Keratinocyte (primary cell): Measurements from ENCODE around the gene KSR1. TPM values are rescaled to one million over a fixed set of nuclear protein-coding genes. Genes with fewer than 3 reads are reported as not detected.

Experiments
- DNase-seq: peaks from one replicate; pipeline ENCODE4 v3.0.0-alpha.2; 2011; ENCODE audit warnings: low read depth, missing footprints, low spot score
- FAIRE-seq: peaks from 2 replicates; lab custom pipeline; 2011; peaks lifted over from hg19 to GRCh38; lab: Jason Lieb, UNC
- H2AFZ ChIP-seq: 2 replicates; pipeline ENCODE4 v1.6.0; 2012; ENCODE audit warnings: low read length, control low read depth, inconsistent platforms; ENCODE audit not compliant: control insufficient read depth
- H3K27ac ChIP-seq: 2 replicates; pipeline ENCODE4 v1.5.1; 2011; ENCODE audit warnings: low read length; ENCODE audit not compliant: control insufficient read depth, insufficient read depth
- H3K27me3 ChIP-seq: 3 replicates; pipeline ENCODE4 v1.6.0; 2011; ENCODE audit warnings: low read length; ENCODE audit not compliant: control insufficient read depth, insufficient read depth; ENCODE audit errors: extremely low read depth
- H3K36me3 ChIP-seq, 2 experiments: 2 replicates in 1 of 2; 3 replicates in 1 of 2; pipeline ENCODE4 v1.5.1; 2011; ENCODE audit warnings: low read length in 2 of 2, mild to moderate bottlenecking in 1 of 2; ENCODE audit not compliant: control insufficient read depth in 2 of 2, insufficient read depth in 2 of 2; ENCODE audit errors: extremely low read depth in 1 of 2
- H3K4me1 ChIP-seq: 3 replicates; pipeline ENCODE4 v1.5.1; 2011; ENCODE audit warnings: low read length; ENCODE audit not compliant: control insufficient read depth, insufficient read depth; ENCODE audit errors: extremely low read depth
- H3K4me2 ChIP-seq: 3 replicates; pipeline ENCODE4 v1.6.0; 2011; ENCODE audit warnings: low read depth, low read length; ENCODE audit not compliant: control insufficient read depth, insufficient read depth; ENCODE audit errors: extremely low read depth
- H3K4me3 ChIP-seq, 3 experiments: fragments of 200-600 bp in 1 of 3; sonication (generic) in 1 of 3; 2 replicates in 2 of 3; 3 replicates in 1 of 3; pipeline ENCODE4 v1.5.1; 2011 to 2016; ENCODE audit warnings: low read length in 3 of 3, mild to moderate bottlenecking in 3 of 3, control low read depth in 2 of 3, inconsistent platforms in 1 of 3, low read depth in 1 of 3, mixed read lengths in 1 of 3, mixed run types in 1 of 3, moderate library complexity in 1 of 3; ENCODE audit not compliant: control insufficient read depth in 2 of 3, insufficient read depth in 2 of 3; ENCODE audit errors: extremely low read depth in 1 of 3
- H3K79me2 ChIP-seq: 2 replicates; pipeline ENCODE4 v1.6.0; 2012; ENCODE audit warnings: low read length; ENCODE audit not compliant: control insufficient read depth, insufficient read depth
- H3K9ac ChIP-seq: 3 replicates; pipeline ENCODE4 v1.6.0; 2011; ENCODE audit warnings: low read length; ENCODE audit not compliant: control insufficient read depth, insufficient read depth; ENCODE audit errors: extremely low read depth
- H3K9me1 ChIP-seq: 3 replicates; pipeline ENCODE4 v1.6.0; 2011; ENCODE audit warnings: low read length; ENCODE audit not compliant: control insufficient read depth, insufficient read depth; ENCODE audit errors: extremely low read depth
- H3K9me3 ChIP-seq: 2 replicates; pipeline ENCODE4 v1.5.1; 2012; ENCODE audit warnings: low read depth, low read length; ENCODE audit not compliant: control insufficient read depth
- H4K20me1 ChIP-seq: 3 replicates; pipeline ENCODE4 v1.6.0; 2011; ENCODE audit warnings: low read length; ENCODE audit not compliant: control insufficient read depth, insufficient read depth; ENCODE audit errors: extremely low read depth
- CTCF ChIP-seq, 3 experiments: IDR thresholded peaks in 1 of 3; conservative IDR thresholded peaks in 1 of 3; optimal IDR thresholded peaks in 1 of 3; 2 replicates in 2 of 3; 3 replicates in 1 of 3; pipeline versions ENCODE3 to v1.5.1; 2011; ENCODE audit warnings: low read length in 3 of 3, mild to moderate bottlenecking in 3 of 3, moderate library complexity in 2 of 3, control low read depth in 1 of 3, inconsistent platforms in 1 of 3; ENCODE audit not compliant: insufficient read depth in 2 of 3; ENCODE audit errors: extremely low read depth in 1 of 3
- EZH2 ChIP-seq: IDR thresholded peaks from one replicate; pipeline ENCODE4 v1.6.1; 2012; ENCODE audit warnings: inconsistent platforms, mild to moderate bottlenecking, low read length, moderate library complexity
- dilution Hi-C: fragments of 300-500 bp; cut with MboI; formaldehyde crosslinking; loops from one replicate; pipeline ENCODE4 v1.7.0; 2020; ENCODE audit warnings: low sequenced_read_pairs; ENCODE audit not compliant: extremely low pct_ligation_motif_present
- polyA plus RNA-seq, 5 experiments: library from polyadenylated mRNA; depleted of rRNA in 3 of 5; stranded (reverse) in 3 of 5; stranded (forward) in 1 of 5; unstranded in 1 of 5; fragments of >200 nt; gene quantifications; 1 replicate in 1 of 5; 2 replicates in 3 of 5; 3 replicates in 1 of 5; pipeline versions ENCODE4 v1.2.1 to v1.2.3, GENCODE V29; 2011 to 2012; ENCODE audit warnings: missing spikeins in 2 of 5, low read depth in 1 of 5, low replicate concordance in 1 of 5

Gene KSR1
- polyA plus RNA-seq, 1 donor (not counting 4 experiments of a cell fraction or from before 2014, with no cell fraction given): 1.3 TPM

- no peaks in the 10 kb centered on the region for H3K27me3 ChIP-seq
- no peak overlapping the region for H3K4me3 ChIP-seq
- FAIRE-seq (no peak), DNase-seq (no peak)
- no peak overlapping the region for H3K27ac ChIP-seq
- H3K9me3 ChIP-seq: no peaks in the 10 kb centered on the region
- no peak overlapping the region for H3K9ac ChIP-seq
- H3K4me1 ChIP-seq: peaks cover 5% of the 10 kb centered on the region
- H4K20me1 ChIP-seq: no peaks in the 10 kb centered on the region
- no peak for TF ChIP-seq EZH2
- no peak for TF ChIP-seq CTCF (optimal IDR thresholded peaks at IDR 0.05 in 1 of 3, IDR thresholded peaks at IDR 0.05 in 1 of 3, conservative IDR thresholded peaks at IDR 0.05 in 1 of 3; ENCODE audit: extremely low read depth in 1 of 3, insufficient read depth in 2 of 3, low read length in 3 of 3)
- H2AFZ ChIP-seq: no peak overlapping the region
- no peak overlapping the region for H3K4me2 ChIP-seq
- H3K79me2 ChIP-seq: no peaks in the 10 kb centered on the region
- dilution Hi-C loops: no loop called here
- H3K9me1 ChIP-seq: peaks cover 3% of the 10 kb centered on the region
- H3K36me3 ChIP-seq: no peaks in the 10 kb centered on the region
These were observed 75.3 kb downstream of the KSR1 start for GRCh38 chr17:27531469-27531961.

- dilution Hi-C loops: no loop called here
- Histone ChIP-seq H3K36me3 (no peaks in the 10 kb centered on the region), H3K9me3 (no peaks in the 10 kb centered on the region), H3K9me1 (peaks cover 3% of the 10 kb centered on the region), H2AFZ (no peak overlapping the region), H3K79me2 (no peaks in the 10 kb centered on the region), H3K4me1 (peaks cover 5% of the 10 kb centered on the region), H3K4me3 (no peak overlapping the region), H3K27ac (no peak overlapping the region), H4K20me1 (no peaks in the 10 kb centered on the region), H3K9ac (no peak overlapping the region), H3K4me2 (no peak overlapping the region), H3K27me3 (no peaks in the 10 kb centered on the region)
- FAIRE-seq: no peak
- DNase-seq: no peak
- TF ChIP-seq CTCF (optimal IDR thresholded peaks at IDR 0.05 in 1 of 3, IDR thresholded peaks at IDR 0.05 in 1 of 3, conservative IDR thresholded peaks at IDR 0.05 in 1 of 3; ENCODE audit: extremely low read depth in 1 of 3, insufficient read depth in 2 of 3, low read length in 3 of 3): no peak
- no peak for TF ChIP-seq EZH2
These were observed 76.3 kb downstream of the KSR1 start for GRCh38 chr17:27532269-27533263.
